SK-N-SH (cell line): ENCODE results near the gene AKAP8. TPM values are rescaled to one million over a fixed set of nuclear protein-coding genes. Genes with fewer than 3 reads are reported as not detected.

Experiments
- CTCF ChIA-PET: fragments of 300-600, 350-600 bp; formaldehyde crosslinking; extraction: SDS; loops from one replicate; lab custom pipeline; 2021; lab: Yijun Ruan, JAX
- POLR2A ChIA-PET: fragments of 350-600 bp; sonication (Branson Sonifier 250); formaldehyde crosslinking; extraction: SDS; loops from one replicate; lab custom pipeline; 2020; ENCODE audit warnings: antibody characterized with exemption, inconsistent platforms; lab: Yijun Ruan, JAX
- DNase-seq: peaks from one replicate; pipeline ENCODE4 v3.0.0; 2012
- H2AFZ ChIP-seq: fragments of 200-600 bp; sonication (generic); 2 replicates; pipeline ENCODE4 v1.8.1; 2016; ENCODE audit warnings: antibody characterized with exemption, mild to moderate bottlenecking, low read depth
- H3F3A ChIP-seq: fragments of 200-600 bp; sonication (generic); replicated peaks from 2 replicates; pipeline ENCODE3; 2016; ENCODE audit warnings: antibody characterized with exemption, mild to moderate bottlenecking; ENCODE audit not compliant: insufficient read depth
- H3K27ac ChIP-seq, 2 experiments: fragments of 200-500 bp in 1 of 2; fragments of 200-600 bp in 1 of 2; sonication (Bioruptor generic) in 1 of 2; sonication (generic), shearing (Covaris generic) in 1 of 2; 2 replicates each; pipeline versions ENCODE4 v1.5.1 to v1.6.1; 2014 to 2016; ENCODE audit warnings: low read depth in 2 of 2, inconsistent platforms in 1 of 2, low read length in 1 of 2, mild to moderate bottlenecking in 1 of 2, mixed read lengths in 1 of 2
- H3K27me3 ChIP-seq: fragments of 200-600 bp; sonication (generic), shearing (Covaris generic); 2 replicates; pipeline ENCODE4 v1.6.1; 2016; ENCODE audit warnings: mixed run types; ENCODE audit not compliant: insufficient read depth
- H3K36me3 ChIP-seq, 2 experiments: fragments of 200-500 bp in 1 of 2; fragments of 200-600 bp in 1 of 2; sonication (Bioruptor generic) in 1 of 2; sonication (generic) in 1 of 2; replicated peaks in 1 of 2; 2 replicates each; pipeline versions ENCODE3 to v1.5.1; 2014 to 2016; ENCODE audit warnings: low read length in 1 of 2, mild to moderate bottlenecking in 1 of 2; ENCODE audit not compliant: insufficient read depth in 2 of 2, control insufficient read depth in 1 of 2
- H3K4me1 ChIP-seq, 2 experiments: fragments of 200-500 bp in 1 of 2; fragments of 200-600 bp in 1 of 2; sonication (Bioruptor generic) in 1 of 2; sonication (generic), shearing (Covaris generic) in 1 of 2; 2 replicates each; pipeline versions ENCODE4 v1.5.1 to v1.6.1; 2014 to 2016; ENCODE audit warnings: low read depth in 1 of 2, low read length in 1 of 2, mixed run types in 1 of 2; ENCODE audit not compliant: insufficient read depth in 2 of 2, control insufficient read depth in 1 of 2
- H3K4me2 ChIP-seq: fragments of 200-600 bp; sonication (generic), shearing (Covaris generic); 2 replicates; pipeline ENCODE4 v1.6.1; 2017; ENCODE audit warnings: mixed run types
- H3K4me3 ChIP-seq, 2 experiments: fragments of 200-500 bp in 1 of 2; fragments of 200-600 bp in 1 of 2; sonication (Bioruptor generic) in 1 of 2; sonication (generic), shearing (Covaris generic) in 1 of 2; 2 replicates each; pipeline versions ENCODE4 v1.5.1 to v1.8.1; 2014 to 2016; ENCODE audit warnings: low read depth in 2 of 2, inconsistent platforms in 1 of 2, low read length in 1 of 2, mild to moderate bottlenecking in 1 of 2, mixed read lengths in 1 of 2, moderate library complexity in 1 of 2
- H3K79me2 ChIP-seq: fragments of 200-600 bp; sonication (generic); 2 replicates; pipeline ENCODE4 v1.8.1; 2017; ENCODE audit warnings: mild to moderate bottlenecking; ENCODE audit not compliant: insufficient read depth
- H3K9ac ChIP-seq: fragments of 200-600 bp; sonication (generic); 2 replicates; pipeline ENCODE4 v1.6.1; 2017; ENCODE audit warnings: mixed run types
- H3K9me2 ChIP-seq: fragments of 200-600 bp; sonication (generic); 2 replicates; pipeline ENCODE4 v1.6.1; 2017; ENCODE audit warnings: mixed run types
- H3K9me3 ChIP-seq: fragments of 200-600 bp; sonication (generic); 2 replicates; pipeline ENCODE4 v1.6.1; 2017; ENCODE audit warnings: mixed run types, mild to moderate bottlenecking, moderate library complexity
- H4K20me1 ChIP-seq: fragments of 200-600 bp; sonication (generic); 2 replicates; pipeline ENCODE4 v1.6.1; 2017; ENCODE audit warnings: mild to moderate bottlenecking, mixed run types; ENCODE audit not compliant: insufficient read depth
- ELF1 ChIP-seq: IDR thresholded peaks from 2 replicates; pipeline ENCODE4 v1.4.0; 2012
- EP300 ChIP-seq, 2 experiments: IDR thresholded peaks; 2 replicates each; pipeline versions ENCODE4 v1.4.0 to v1.6.1; 2012; ENCODE audit warnings: borderline replicate concordance in 1 of 2, low read depth in 1 of 2, low read length in 1 of 2
- FOSL2 ChIP-seq: IDR thresholded peaks from 2 replicates; pipeline ENCODE4 v1.4.0; 2012; ENCODE audit warnings: low read depth, mild to moderate bottlenecking, moderate library complexity, borderline replicate concordance
- FOXJ3 ChIP-seq: sonication (generic); formaldehyde crosslinking; IDR thresholded peaks from 2 replicates; pipeline ENCODE4 v1.5.1; 2020; ENCODE audit warnings: mild to moderate bottlenecking, missing genetic modification reagents
- GABPA ChIP-seq: IDR thresholded peaks from 2 replicates; pipeline ENCODE4 v1.4.0; 2012; ENCODE audit warnings: low read depth, mild to moderate bottlenecking
- GATA2 ChIP-seq: sonication (generic); formaldehyde crosslinking; IDR thresholded peaks from 2 replicates; pipeline ENCODE4 v1.5.0; 2020; ENCODE audit warnings: mild to moderate bottlenecking, missing genetic modification reagents
- MXI1 ChIP-seq: IDR thresholded peaks from 2 replicates; pipeline ENCODE4 v1.6.1; 2012; ENCODE audit warnings: mild to moderate bottlenecking, low read depth, low read length, improper control_type of control experiment
- NFIC ChIP-seq: IDR thresholded peaks from 2 replicates; pipeline ENCODE4 v1.4.0; 2012; ENCODE audit warnings: borderline replicate concordance
- RFX5 ChIP-seq: IDR thresholded peaks from 2 replicates; pipeline ENCODE4 v1.6.1; 2012; ENCODE audit warnings: mild to moderate bottlenecking, improper control_type of control experiment, low read length
- WGBS: methylation state at CpG from one replicate; pipeline ENCODE4 v1.1.6; 2017; ENCODE audit warnings: low lambda C conversion rate; 5-methylcytosine and 5-hydroxymethylcytosine counted together
- polyA plus RNA-seq, 3 experiments: library from polyadenylated mRNA; depleted of rRNA; stranded (reverse); fragments of >200 nt; gene quantifications; 2 replicates each; pipeline ENCODE4 v1.2.3, GENCODE V29; 2012
- TF ChIP-seq, protein P1 (sequence below): IDR thresholded peaks from 2 replicates; pipeline ENCODE4 v1.6.1; 2012; ENCODE audit warnings: mild to moderate bottlenecking, low read depth, low read length, moderate library complexity
- TF ChIP-seq, protein P2 (sequence below): fragments of 150-350 bp; IDR thresholded peaks from 2 replicates; pipeline ENCODE4 v1.6.1; 2017; ENCODE audit warnings: antibody characterized with exemption, low read length, low read depth, borderline replicate concordance
- TF ChIP-seq, protein P3 (sequence below): IDR thresholded peaks from 2 replicates; pipeline ENCODE4 v1.4.0; 2012; ENCODE audit warnings: low read depth, borderline replicate concordance
- TF ChIP-seq, protein P4 (sequence below): IDR thresholded peaks from 2 replicates; pipeline ENCODE4 v1.4.0; 2012; ENCODE audit warnings: low read depth, borderline replicate concordance

The AKAP8 gene
- polyA plus RNA-seq, 1 of the 3 experiments (the other 2 are of a cell fraction): 17.2 TPM

DNA sequence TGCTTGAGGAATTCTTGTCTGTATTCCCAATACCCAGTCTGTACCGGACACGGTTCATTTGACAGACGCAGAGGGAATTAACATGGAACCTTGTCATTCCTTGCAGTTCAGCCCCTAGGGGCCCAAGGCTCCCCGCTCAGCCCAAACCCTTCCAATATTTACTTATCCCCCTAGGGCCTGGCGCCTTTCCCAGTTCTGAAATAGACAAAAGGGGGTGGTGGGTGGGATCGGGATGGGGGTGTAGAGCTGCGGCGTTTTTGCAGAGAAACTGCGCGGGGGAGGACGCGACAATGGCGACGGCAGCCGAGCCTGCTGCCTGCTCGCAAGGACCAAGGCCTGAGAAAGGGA, 38.6 kb upstream of the AKAP8 start:
- H2AFZ ChIP-seq: 0 out of 2 replicates have a peak overlapping the region, but pooled peaks have one; percentile 17
- H3K4me2 ChIP-seq: peak overlapping the region; percentile 89
- H3K4me1 ChIP-seq: peaks cover 10 to 41% of the 10 kb centered on the region in 2 experiments; a peak in 3 of 4 replicates
- POLR2A ChIA-PET: interaction anchor here (1.0 to 2.2 kb wide), 6 partner anchors 7 to 219 kb away, joined by 4 to 15 read pairs (median 8); partner anchors contain the start of gene AKAP8
- H3F3A ChIP-seq: peaks cover 10% of the 10 kb centered on the region
- peak overlapping the region; percentile 73 to 89 for H3K27ac ChIP-seq
- H3K27me3 ChIP-seq: no peaks in the 10 kb centered on the region
- no peaks in the 10 kb centered on the region for H3K9me3 ChIP-seq
- peaks cover 56% of the 10 kb centered on the region for H3K79me2 ChIP-seq
- TF ChIP-seq, protein P1, sequence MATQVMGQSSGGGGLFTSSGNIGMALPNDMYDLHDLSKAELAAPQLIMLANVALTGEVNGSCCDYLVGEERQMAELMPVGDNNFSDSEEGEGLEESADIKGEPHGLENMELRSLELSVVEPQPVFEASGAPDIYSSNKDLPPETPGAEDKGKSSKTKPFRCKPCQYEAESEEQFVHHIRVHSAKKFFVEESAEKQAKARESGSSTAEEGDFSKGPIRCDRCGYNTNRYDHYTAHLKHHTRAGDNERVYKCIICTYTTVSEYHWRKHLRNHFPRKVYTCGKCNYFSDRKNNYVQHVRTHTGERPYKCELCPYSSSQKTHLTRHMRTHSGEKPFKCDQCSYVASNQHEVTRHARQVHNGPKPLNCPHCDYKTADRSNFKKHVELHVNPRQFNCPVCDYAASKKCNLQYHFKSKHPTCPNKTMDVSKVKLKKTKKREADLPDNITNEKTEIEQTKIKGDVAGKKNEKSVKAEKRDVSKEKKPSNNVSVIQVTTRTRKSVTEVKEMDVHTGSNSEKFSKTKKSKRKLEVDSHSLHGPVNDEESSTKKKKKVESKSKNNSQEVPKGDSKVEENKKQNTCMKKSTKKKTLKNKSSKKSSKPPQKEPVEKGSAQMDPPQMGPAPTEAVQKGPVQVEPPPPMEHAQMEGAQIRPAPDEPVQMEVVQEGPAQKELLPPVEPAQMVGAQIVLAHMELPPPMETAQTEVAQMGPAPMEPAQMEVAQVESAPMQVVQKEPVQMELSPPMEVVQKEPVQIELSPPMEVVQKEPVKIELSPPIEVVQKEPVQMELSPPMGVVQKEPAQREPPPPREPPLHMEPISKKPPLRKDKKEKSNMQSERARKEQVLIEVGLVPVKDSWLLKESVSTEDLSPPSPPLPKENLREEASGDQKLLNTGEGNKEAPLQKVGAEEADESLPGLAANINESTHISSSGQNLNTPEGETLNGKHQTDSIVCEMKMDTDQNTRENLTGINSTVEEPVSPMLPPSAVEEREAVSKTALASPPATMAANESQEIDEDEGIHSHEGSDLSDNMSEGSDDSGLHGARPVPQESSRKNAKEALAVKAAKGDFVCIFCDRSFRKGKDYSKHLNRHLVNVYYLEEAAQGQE: no peak
- TF ChIP-seq GABPA (no peak), RFX5 (no peak), GATA2 (no peak), NFIC (no peak), ELF1 (no peak), EP300 (IDR thresholded peaks at IDR 0.05; ENCODE audit: borderline replicate concordance in 1 of 2, low read depth in 1 of 2, low read length in 1 of 2) (no peak), MXI1 (no peak), FOSL2 (no peak), FOXJ3 (CRISPR knock-in tag) (no peak)
- TF ChIP-seq, protein P2, sequence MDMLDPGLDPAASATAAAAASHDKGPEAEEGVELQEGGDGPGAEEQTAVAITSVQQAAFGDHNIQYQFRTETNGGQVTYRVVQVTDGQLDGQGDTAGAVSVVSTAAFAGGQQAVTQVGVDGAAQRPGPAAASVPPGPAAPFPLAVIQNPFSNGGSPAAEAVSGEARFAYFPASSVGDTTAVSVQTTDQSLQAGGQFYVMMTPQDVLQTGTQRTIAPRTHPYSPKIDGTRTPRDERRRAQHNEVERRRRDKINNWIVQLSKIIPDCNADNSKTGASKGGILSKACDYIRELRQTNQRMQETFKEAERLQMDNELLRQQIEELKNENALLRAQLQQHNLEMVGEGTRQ: no peak
- TF ChIP-seq, protein P3, sequence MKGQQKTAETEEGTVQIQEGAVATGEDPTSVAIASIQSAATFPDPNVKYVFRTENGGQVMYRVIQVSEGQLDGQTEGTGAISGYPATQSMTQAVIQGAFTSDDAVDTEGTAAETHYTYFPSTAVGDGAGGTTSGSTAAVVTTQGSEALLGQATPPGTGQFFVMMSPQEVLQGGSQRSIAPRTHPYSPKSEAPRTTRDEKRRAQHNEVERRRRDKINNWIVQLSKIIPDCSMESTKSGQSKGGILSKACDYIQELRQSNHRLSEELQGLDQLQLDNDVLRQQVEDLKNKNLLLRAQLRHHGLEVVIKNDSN: no peak
- TF ChIP-seq, protein P4, sequence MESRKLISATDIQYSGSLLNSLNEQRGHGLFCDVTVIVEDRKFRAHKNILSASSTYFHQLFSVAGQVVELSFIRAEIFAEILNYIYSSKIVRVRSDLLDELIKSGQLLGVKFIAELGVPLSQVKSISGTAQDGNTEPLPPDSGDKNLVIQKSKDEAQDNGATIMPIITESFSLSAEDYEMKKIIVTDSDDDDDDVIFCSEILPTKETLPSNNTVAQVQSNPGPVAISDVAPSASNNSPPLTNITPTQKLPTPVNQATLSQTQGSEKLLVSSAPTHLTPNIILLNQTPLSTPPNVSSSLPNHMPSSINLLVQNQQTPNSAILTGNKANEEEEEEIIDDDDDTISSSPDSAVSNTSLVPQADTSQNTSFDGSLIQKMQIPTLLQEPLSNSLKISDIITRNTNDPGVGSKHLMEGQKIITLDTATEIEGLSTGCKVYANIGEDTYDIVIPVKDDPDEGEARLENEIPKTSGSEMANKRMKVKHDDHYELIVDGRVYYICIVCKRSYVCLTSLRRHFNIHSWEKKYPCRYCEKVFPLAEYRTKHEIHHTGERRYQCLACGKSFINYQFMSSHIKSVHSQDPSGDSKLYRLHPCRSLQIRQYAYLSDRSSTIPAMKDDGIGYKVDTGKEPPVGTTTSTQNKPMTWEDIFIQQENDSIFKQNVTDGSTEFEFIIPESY: no peak
- DNase-seq: peak; percentile 54
- H3K9ac ChIP-seq: peak overlapping the region; percentile 87
- peaks cover 45% of the 10 kb centered on the region for H4K20me1 ChIP-seq
- H3K36me3 ChIP-seq: peaks cover 16 to 30% of the 10 kb centered on the region in 2 experiments
- peak overlapping the region; percentile 93 to 94 for H3K4me3 ChIP-seq
- CTCF ChIA-PET: interaction anchor here (1.3 to 3.1 kb wide), 10 partner anchors 14 to 294 kb away, joined by 3 to 19 read pairs (median 8); partner anchors contain the start of gene AKAP8
- under 1% methylated on average over 16 of the region's 16 CpGs for whole genome bisulfite sequencing
- no peaks in the 10 kb centered on the region for H3K9me2 ChIP-seq
